A673 (cell line): ENCODE data around the gene ZC3H14. TPM values are rescaled to one million over a fixed set of nuclear protein-coding genes. Genes with fewer than 3 reads are reported as not detected.

Experiments used
- BruUV-seq: library from RNA; stranded (reverse); fragments of 400-500 nt; replicated peaks from 2 replicates; lab custom pipeline; 2021; lab: Mats Ljungman, UMichigan
- CTCF ChIA-PET: fragments of 300-600 bp; sonication (Branson Sonifier 250); formaldehyde crosslinking; loops from one replicate; lab custom pipeline; 2022; ENCODE audit warnings: antibody characterized with exemption; lab: Charles Lee
- POLR2A ChIA-PET: fragments of 300-600 bp; sonication (Branson Sonifier 250); formaldehyde crosslinking; loops from one replicate; lab custom pipeline; 2022; ENCODE audit warnings: antibody characterized with exemption; ENCODE audit not compliant: low non-redundant PET; lab: Charles Lee
- DNase-seq: peaks from one replicate; pipeline ENCODE4 v3.0.0-alpha.2; 2015; ENCODE audit warnings: low spot score
- H3K27ac ChIP-seq: fragments of 200-600 bp; sonication (generic); 2 replicates; pipeline ENCODE4 v1.5.1; 2016; ENCODE audit warnings: mixed run types, low read depth, mild to moderate bottlenecking, mixed read lengths, antibody characterized with exemption, low read length; ENCODE audit not compliant: poor library complexity, severe bottlenecking
- H3K27me3 ChIP-seq: fragments of 200-600 bp; sonication (generic); replicated peaks from 2 replicates; pipeline ENCODE4 v1.6.1; 2017; ENCODE audit warnings: mixed run types, low read depth, mild to moderate bottlenecking, mixed read lengths, antibody characterized with exemption, low read length; ENCODE audit not compliant: insufficient read depth, poor library complexity
- H3K36me3 ChIP-seq: fragments of 200-600 bp; sonication (generic); 2 replicates; pipeline ENCODE4 v1.6.1; 2016; ENCODE audit warnings: mixed run types, mild to moderate bottlenecking, mixed read lengths, antibody characterized with exemption, low read length; ENCODE audit not compliant: insufficient read depth, poor library complexity, severe bottlenecking
- H3K4me1 ChIP-seq: fragments of 200-600 bp; sonication (generic); 2 replicates; pipeline ENCODE4 v1.6.1; 2017; ENCODE audit warnings: mixed run types, mild to moderate bottlenecking, mixed read lengths, antibody characterized with exemption, low read length; ENCODE audit not compliant: insufficient read depth, poor library complexity, severe bottlenecking
- H3K4me3 ChIP-seq: fragments of 200-600 bp; sonication (generic); 2 replicates; pipeline ENCODE4 v1.5.1; 2016; ENCODE audit warnings: low read depth, mixed run types, mild to moderate bottlenecking, mixed read lengths, low read length; ENCODE audit not compliant: poor library complexity, severe bottlenecking
- H3K9me3 ChIP-seq: fragments of 200-600 bp; sonication (generic); 2 replicates; pipeline ENCODE4 v1.6.1; 2016; ENCODE audit warnings: mixed run types, low read depth, mild to moderate bottlenecking, mixed read lengths, antibody characterized with exemption, low read length; ENCODE audit not compliant: poor library complexity, severe bottlenecking
- EZH2 ChIP-seq: fragments of 200-600 bp; sonication (generic); IDR thresholded peaks from 2 replicates; pipeline ENCODE4 v1.6.1; 2017; ENCODE audit warnings: borderline replicate concordance, low read depth, mild to moderate bottlenecking, mixed read lengths, antibody characterized with exemption, low read length; ENCODE audit not compliant: poor library complexity, severe bottlenecking
- intact Hi-C: fragments of 100-400 bp; cut with micrococcal nuclease; formaldehyde crosslinking; loops from one replicate; pipeline ENCODE4 v1.10.0; 2022; ENCODE audit not compliant: unreplicated experiment
- total RNA-seq: library from RNA; stranded (reverse); gene quantifications from 2 replicates; pipeline ENCODE4 v1.2.3, GENCODE V29; 2021
- TF ChIP-seq, protein P1 (sequence below): fragments of 300-800, 200-600 bp; sonication (generic); conservative IDR thresholded peaks from 2 replicates; pipeline ENCODE4 v1.5.1; 2017; ENCODE audit warnings: low read depth, mild to moderate bottlenecking, antibody characterized with exemption, low read length, moderate library complexity, mixed read lengths

Gene ZC3H14
- total RNA-seq, 1 experiment from 2014 or later, result 93.2 TPM

DNA sequence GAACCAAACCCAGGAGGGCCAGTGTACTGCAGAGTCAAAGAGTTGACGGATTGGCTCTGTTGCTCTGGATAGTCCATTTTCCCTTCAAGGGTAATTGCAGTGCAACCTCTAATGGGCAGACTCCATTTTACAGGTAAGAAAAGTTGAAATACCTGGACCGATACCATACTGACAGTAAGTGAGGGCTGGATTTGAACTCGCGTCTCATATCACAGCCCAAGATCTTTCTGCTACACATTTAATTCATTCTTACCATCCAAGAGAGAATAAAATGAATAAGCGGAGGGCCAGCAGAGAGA lies 356 bp upstream of the ZC3H14 start:
- Histone ChIP-seq H3K4me1 (peaks cover 4% of the 10 kb centered on the region), H3K27ac (peak overlapping the region; percentile 95), H3K4me3 (peak overlapping the region; percentile 94), H3K27me3 (no peaks in the 10 kb centered on the region), H3K36me3 (peaks cover 8% of the 10 kb centered on the region), H3K9me3 (no peaks in the 10 kb centered on the region)
- ChIA-PET POLR2A (no interaction called here), CTCF (no interaction called here)
- BruUV-seq, result no TSS peak
- TF ChIP-seq EZH2, result no peak
- TF ChIP-seq, protein P1, sequence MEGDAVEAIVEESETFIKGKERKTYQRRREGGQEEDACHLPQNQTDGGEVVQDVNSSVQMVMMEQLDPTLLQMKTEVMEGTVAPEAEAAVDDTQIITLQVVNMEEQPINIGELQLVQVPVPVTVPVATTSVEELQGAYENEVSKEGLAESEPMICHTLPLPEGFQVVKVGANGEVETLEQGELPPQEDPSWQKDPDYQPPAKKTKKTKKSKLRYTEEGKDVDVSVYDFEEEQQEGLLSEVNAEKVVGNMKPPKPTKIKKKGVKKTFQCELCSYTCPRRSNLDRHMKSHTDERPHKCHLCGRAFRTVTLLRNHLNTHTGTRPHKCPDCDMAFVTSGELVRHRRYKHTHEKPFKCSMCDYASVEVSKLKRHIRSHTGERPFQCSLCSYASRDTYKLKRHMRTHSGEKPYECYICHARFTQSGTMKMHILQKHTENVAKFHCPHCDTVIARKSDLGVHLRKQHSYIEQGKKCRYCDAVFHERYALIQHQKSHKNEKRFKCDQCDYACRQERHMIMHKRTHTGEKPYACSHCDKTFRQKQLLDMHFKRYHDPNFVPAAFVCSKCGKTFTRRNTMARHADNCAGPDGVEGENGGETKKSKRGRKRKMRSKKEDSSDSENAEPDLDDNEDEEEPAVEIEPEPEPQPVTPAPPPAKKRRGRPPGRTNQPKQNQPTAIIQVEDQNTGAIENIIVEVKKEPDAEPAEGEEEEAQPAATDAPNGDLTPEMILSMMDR, result no peak
- no peak for DNase-seq
- intact Hi-C loops, result loop anchor here (2.0 kb wide), 1 partner anchor 374 kb away; no protein-coding TSS in a partner anchor

DNA sequence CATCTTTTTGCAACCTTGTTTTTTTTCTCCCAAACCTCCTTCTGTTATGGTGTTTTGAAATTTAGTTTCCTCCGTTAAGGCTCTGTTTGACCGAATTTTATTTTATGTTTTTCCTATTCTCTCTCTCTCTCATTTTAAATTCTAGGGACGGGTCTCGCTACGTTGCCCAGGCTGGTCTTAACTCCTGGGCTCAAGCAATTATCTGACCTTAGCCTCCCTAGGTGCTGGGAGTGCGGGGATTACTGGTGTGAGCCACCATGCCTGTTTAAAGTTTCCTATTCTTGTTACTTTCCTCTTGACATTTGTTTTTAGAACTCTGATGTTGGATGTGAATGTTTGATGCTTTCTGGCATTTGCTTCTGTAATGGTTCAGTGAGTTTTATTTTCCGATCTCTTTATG lies 1.0 kb downstream of the ZC3H14 start:
- no TSS peak for BruUV-seq
- Histone ChIP-seq H3K27me3 (no peaks in the 10 kb centered on the region), H3K9me3 (no peaks in the 10 kb centered on the region), H3K27ac (peak overlapping the region; percentile 95), H3K4me1 (peaks cover 4% of the 10 kb centered on the region), H3K4me3 (peak overlapping the region; percentile 94), H3K36me3 (peaks cover 22% of the 10 kb centered on the region)
- TF ChIP-seq, protein P1, result no peak
- TF ChIP-seq EZH2, result no peak
- CTCF ChIA-PET, result no interaction called here
- POLR2A ChIA-PET, result no interaction called here
- DNase-seq, result no peak
- intact Hi-C loops, result loop anchor here (2.0 kb wide), 1 partner anchor 375 kb away; no protein-coding TSS in a partner anchor

DNA sequence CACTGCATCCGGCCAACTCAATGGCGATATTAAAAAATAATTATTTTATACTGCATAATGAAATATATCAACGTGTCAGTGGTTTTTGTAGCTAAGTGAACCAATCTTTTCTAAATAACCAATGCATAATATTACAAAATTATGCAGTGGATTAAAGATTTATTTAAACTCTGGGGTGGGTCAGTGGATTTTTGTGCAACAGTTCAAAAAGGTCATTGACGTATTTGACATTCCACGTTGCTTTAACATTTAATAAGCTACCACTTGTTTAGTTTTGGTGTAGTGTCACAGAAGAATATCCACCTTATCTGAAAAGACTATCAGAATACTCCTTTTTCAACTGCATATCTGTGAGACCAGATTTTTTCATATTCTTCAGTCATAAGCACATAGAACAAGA lies 2.6 kb downstream of the ZC3H14 start:
- Histone ChIP-seq H3K4me3 (no peak overlapping the region), H3K27ac (no peak overlapping the region), H3K4me1 (peaks cover 4% of the 10 kb centered on the region), H3K9me3 (no peaks in the 10 kb centered on the region), H3K27me3 (no peaks in the 10 kb centered on the region), H3K36me3 (peaks cover 38% of the 10 kb centered on the region)
- no peak for TF ChIP-seq EZH2
- TF ChIP-seq, protein P1, result no peak
- ChIA-PET POLR2A (no interaction called here), CTCF (no interaction called here)
- intact Hi-C loops, result no loop called here
- BruUV-seq, result no TSS peak
- DNase-seq, result no peak
